ENCODE results near the gene PCDH11Y. TPM values are rescaled to one million over a fixed set of nuclear protein-coding genes. Genes with fewer than 3 reads are reported as not detected.
"Not testable (repeated sequence)": the region's sequence is repeated elsewhere in the genome, so short reads cannot be mapped to it uniquely, and the experiment has no call there.

Gene PCDH11Y, protein sequence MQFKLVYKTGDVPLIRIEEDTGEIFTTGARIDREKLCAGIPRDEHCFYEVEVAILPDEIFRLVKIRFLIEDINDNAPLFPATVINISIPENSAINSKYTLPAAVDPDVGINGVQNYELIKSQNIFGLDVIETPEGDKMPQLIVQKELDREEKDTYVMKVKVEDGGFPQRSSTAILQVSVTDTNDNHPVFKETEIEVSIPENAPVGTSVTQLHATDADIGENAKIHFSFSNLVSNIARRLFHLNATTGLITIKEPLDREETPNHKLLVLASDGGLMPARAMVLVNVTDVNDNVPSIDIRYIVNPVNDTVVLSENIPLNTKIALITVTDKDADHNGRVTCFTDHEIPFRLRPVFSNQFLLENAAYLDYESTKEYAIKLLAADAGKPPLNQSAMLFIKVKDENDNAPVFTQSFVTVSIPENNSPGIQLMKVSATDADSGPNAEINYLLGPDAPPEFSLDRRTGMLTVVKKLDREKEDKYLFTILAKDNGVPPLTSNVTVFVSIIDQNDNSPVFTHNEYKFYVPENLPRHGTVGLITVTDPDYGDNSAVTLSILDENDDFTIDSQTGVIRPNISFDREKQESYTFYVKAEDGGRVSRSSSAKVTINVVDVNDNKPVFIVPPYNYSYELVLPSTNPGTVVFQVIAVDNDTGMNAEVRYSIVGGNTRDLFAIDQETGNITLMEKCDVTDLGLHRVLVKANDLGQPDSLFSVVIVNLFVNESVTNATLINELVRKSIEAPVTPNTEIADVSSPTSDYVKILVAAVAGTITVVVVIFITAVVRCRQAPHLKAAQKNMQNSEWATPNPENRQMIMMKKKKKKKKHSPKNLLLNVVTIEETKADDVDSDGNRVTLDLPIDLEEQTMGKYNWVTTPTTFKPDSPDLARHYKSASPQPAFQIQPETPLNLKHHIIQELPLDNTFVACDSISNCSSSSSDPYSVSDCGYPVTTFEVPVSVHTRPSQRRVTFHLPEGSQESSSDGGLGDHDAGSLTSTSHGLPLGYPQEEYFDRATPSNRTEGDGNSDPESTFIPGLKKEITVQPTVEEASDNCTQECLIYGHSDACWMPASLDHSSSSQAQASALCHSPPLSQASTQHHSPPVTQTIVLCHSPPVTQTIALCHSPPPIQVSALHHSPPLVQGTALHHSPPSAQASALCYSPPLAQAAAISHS (N-terminal part only)
- not detected in 2 replicates for total RNA-seq (2014; rRNA removed; shearing (Covaris generic); ENCODE audit: low replicate concordance)

DNA sequence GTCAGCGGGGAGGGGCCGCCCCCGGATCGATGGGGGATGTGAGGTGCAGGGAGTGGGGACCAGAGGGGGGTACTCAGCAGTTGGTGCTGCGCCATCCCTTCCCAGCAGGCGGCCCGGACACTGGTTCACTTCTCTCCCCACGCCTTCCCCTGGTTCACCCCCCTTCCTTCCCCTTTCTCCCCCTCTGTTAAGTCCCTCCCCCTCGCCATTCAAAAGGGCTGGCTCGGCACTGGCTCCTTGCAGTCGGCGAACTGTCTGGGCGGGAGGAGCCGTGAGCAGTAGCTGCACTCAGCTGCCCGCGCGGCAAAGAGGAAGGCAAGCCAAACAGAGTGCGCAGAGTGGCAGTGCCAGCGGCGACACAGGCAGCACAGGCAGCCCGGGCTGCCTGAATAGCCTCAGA, at the start of gene PCDH11Y:
Gene PCDH11Y (plus strand): TSS at position 240 of the 400 bp plus-strand sequence. CDS start 56,804 bp downstream, outside the sequence.
- not testable (repeated sequence) for H3K9me3 ChIP-seq, H3K4me3 ChIP-seq, H3K27me3 ChIP-seq, H3K36me3 ChIP-seq
- DNase-seq, result peak; percentile 0

- not testable (repeated sequence) for H3K9me3 ChIP-seq, H3K36me3 ChIP-seq, H3K4me3 ChIP-seq, H3K27me3 ChIP-seq, DNase-seq
These were observed 32.2 kb upstream of the PCDH11Y start for GRCh38 chrY:4967894-4968293.

GRCh38 chrY:4991743-4992400, 8.2 kb upstream of the PCDH11Y start:
- not testable (repeated sequence) for DNase-seq, H3K36me3 ChIP-seq, H3K27me3 ChIP-seq, H3K9me3 ChIP-seq, H3K4me3 ChIP-seq

DNA sequence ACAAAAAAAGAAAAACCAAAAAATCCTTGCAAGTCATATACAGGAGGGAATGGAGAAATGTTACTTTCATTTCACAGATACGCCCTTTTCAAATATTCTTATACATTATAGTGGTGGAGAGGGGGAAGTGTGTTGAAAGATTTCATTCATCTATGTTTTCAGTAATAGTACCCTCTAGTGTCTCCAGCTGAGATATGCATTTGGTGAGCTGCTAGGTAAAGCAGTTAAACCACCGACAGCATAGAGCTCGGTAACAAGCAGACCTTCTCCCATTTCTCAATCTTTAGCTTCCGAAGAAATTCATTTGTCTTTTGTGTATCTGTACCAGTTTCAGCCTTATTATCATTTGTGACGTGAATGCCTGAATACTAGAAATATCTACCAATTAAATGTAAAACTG, 5.2 kb upstream of the PCDH11Y start:
- H3K9me3 ChIP-seq, H3K4me3 ChIP-seq, H3K36me3 ChIP-seq, H3K27me3 ChIP-seq, DNase-seq: not testable (repeated sequence)

DNA sequence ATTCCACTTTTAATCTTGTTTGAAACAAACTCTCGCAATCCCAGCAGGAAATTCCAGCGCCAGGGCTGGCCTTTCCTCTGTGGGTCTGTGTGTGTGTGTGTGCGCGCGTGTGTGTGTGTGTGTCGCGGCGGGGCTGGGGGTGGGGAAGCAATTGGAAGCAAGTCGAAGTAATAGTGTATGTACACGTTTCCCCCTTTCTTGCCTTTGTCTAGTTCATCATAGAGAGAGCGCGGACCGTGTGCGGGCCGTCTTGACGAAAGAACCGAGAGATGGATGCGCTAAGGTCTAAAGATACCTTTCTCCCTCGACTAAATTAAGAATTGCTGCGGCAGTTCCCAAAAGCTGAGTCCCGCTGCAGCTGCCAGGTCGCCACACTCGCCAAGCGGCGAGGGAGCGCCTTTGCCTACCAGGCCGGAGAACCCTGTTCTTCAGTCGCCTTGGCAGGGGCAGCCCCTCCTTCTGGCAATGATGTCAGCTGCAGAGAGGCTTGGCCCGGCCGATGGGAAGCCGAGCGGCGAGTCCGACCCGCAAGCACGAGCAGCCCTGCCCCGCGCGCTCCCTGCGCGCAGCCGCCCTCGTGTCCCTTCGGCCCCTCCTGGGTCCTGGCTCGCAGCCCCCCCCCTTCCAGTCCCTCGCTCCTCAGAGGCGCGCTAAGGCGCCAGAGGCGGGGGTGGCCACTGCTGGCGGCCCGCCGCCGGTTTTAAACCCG, 2.5 kb downstream of the PCDH11Y start:
- H3K27me3 ChIP-seq, DNase-seq, H3K36me3 ChIP-seq, H3K4me3 ChIP-seq, H3K9me3 ChIP-seq: not testable (repeated sequence)

DNA sequence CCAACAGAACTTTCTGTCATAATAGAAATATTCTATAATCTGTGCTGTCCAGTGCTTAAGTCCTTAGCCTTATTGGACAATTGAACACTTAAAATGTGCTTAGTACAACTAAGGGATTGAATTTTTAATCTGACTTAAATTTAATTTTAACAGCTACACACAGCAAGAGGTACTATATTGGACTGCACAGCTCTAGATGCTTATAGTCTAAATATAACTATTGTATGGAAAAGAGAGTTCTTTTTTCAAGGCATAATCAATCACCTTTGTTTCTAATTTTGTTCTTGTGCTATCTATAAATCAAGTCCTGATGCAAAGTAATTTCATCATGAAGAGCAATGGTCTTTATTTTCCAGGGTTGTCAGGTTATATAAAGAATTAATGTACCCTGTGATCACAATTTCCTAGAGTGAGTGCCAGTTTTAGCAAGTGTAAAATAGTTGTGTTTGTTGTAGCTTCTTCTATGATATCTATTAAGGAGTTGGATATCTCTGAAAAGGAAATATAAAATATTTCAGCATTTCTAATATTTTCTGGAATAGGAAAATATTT, 39.0 kb downstream of the PCDH11Y start:
- H3K36me3 ChIP-seq, H3K27me3 ChIP-seq, DNase-seq, H3K9me3 ChIP-seq, H3K4me3 ChIP-seq: not testable (repeated sequence)

- H3K36me3 ChIP-seq, H3K4me3 ChIP-seq, H3K9me3 ChIP-seq, H3K27me3 ChIP-seq, DNase-seq: not testable (repeated sequence)
These were observed 82.9 kb downstream of the PCDH11Y start for GRCh38 chrY:5083017-5083416.

DNA sequence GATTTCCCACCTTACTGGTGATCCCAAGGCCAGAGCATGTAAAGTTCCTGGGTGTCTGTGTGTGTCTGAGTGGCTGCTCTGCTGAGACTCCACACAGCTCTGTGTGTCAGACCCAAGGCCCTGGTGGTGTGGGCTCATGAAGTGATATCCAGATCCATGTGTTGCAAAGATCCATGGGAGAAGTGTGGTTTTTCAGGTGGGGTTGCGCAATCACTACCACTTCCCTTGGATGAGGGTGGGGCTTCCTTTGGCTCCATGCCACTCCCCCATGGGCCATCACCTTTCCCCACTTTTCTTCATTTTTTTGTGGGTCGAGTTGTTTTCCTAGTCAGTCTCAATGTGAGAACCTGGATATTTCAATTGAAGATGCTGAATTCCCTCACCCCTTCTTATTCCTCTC, 182.9 kb downstream of the PCDH11Y start:
- not testable (repeated sequence) for H3K4me3 ChIP-seq, H3K27me3 ChIP-seq, H3K9me3 ChIP-seq, DNase-seq, H3K36me3 ChIP-seq

DNA sequence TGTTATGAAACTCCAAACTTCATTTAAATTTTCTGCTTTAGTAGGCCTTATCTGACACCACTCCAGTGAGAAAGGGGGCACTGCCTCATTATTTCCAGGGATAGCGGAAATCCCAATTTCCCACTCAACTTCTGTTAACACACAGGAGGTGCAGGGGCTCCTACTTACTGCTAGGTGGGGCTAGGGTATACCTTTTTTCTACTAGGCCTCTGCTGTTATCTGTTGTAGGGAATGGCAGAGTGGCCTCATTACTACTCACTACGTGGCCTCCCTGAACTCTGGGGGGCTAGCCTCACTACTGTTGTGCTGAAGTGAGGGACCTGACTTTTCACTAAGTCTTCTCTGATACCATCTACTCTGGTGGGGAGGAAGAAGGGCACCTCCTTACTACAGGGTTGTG, 215.0 kb downstream of the PCDH11Y start:
- H3K9me3 ChIP-seq, H3K36me3 ChIP-seq, H3K27me3 ChIP-seq, DNase-seq, H3K4me3 ChIP-seq: not testable (repeated sequence)

GRCh38 chrY:5324931-5325330, 324.8 kb downstream of the PCDH11Y start:
- not testable (repeated sequence) for H3K9me3 ChIP-seq, H3K4me3 ChIP-seq, H3K27me3 ChIP-seq, H3K36me3 ChIP-seq, DNase-seq

GRCh38 chrY:5342220-5342619, 342.1 kb downstream of the PCDH11Y start:
- H3K27me3 ChIP-seq, H3K4me3 ChIP-seq, H3K9me3 ChIP-seq, H3K36me3 ChIP-seq, DNase-seq: not testable (repeated sequence)

- not testable (repeated sequence) for H3K27me3 ChIP-seq, H3K9me3 ChIP-seq, H3K36me3 ChIP-seq, H3K4me3 ChIP-seq, DNase-seq
These were observed 543.6 kb downstream of the PCDH11Y start for GRCh38 chrY:5543705-5544104.

DNA sequence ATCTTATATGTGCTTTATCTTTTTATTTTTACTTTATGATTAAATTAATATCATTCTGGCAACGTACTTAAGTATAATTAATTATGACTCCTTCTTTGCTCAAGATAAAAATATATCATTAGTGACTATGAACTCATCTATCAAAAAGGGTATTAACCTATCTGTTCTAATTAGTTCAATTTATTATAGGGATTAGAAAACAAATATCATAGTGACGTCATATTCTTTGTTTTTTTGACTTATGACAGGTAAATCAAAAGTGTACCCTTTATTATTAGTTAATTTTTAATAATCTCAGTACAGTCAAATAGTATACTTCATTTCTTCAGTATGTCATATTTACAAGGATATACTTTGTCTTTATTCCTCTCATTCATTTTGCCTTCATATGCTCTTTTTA, 638.5 kb downstream of the PCDH11Y start:
- DNase-seq, H3K36me3 ChIP-seq, H3K27me3 ChIP-seq, H3K9me3 ChIP-seq, H3K4me3 ChIP-seq: not testable (repeated sequence)

DNA sequence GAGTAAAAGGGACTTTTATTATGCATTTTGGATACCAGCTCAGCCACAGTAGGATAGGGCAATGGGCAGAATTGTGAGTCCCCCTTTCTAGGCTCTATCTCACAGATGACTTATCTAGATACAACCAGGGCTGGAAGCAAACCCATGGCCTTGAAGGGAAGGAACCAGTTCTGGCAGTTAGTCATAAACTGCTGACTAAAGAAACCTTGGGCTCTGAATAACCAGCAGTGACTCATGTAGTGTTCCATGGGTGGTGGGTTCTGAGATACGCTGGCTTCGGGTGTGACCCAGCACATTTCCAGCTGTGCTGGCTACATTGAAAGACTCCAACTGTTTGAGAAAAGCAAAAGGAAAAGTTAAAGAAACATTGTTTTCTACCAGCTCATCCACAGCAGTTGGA, 679.2 kb downstream of the PCDH11Y start:
- not testable (repeated sequence) for H3K4me3 ChIP-seq, H3K27me3 ChIP-seq, H3K36me3 ChIP-seq, H3K9me3 ChIP-seq
- peak; percentile 45 for DNase-seq

DNA sequence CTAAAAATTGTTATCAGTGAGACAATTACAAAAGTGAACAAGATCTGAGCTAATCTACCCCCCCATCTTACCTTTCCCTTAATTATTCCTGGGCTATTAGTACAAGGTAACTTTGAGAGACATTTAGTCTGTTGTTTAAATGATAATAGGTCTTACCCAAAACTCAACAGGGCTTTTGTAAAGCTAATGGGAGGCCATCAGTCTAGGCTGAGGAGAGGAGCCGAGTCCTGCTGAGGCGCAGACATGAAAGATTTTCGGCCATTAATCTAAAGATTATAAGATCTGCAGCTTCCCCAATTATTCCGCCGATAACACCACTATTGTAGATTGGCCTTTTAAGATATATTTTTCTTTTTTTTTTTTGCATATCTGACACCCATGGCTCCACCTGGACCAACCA, 708.6 kb downstream of the PCDH11Y start:
- H3K9me3 ChIP-seq, DNase-seq, H3K36me3 ChIP-seq, H3K4me3 ChIP-seq, H3K27me3 ChIP-seq: not testable (repeated sequence)

DNA sequence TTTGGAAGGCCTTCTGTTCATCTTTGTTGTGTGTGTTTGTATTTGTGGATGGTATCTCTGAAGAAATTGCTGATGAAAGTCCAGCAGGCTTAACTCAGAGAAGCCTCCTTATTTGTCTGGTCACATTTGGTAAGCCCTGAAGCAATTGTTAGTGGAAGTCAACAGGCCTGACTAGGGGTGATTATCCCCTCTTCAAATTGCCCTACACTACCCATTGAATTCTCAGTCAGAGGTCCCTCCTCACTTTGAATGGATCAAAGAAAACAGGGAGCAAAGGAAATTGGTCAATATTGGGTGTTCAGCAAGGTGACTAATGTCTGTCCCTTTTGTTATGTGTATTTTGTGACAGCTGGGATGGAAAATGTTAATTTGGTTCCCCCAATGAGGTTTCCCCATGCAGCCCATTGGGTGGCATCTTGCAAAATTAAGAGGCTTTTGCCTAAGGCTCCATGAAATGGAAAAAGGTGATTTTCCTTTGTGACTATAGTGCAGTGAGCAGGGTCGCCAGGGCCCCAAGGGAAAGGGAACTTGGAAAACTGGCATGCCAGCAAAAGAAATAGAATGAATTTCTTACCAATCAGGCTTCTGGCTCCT, 709.8 kb downstream of the PCDH11Y start:
- DNase-seq, H3K4me3 ChIP-seq, H3K36me3 ChIP-seq, H3K9me3 ChIP-seq, H3K27me3 ChIP-seq: not testable (repeated sequence)

Measured in MG63 (cell line).